ENCODE measurements around the gene IRS1. TPM values are rescaled to one million over a fixed set of nuclear protein-coding genes. Genes with fewer than 3 reads are reported as not detected.
A peak's percentile ranks its signal among the peaks of the same experiment; 100 is the strongest.

The IRS1 gene
- total RNA-seq, 1 donor from 2014 or later, result 11.3 TPM

GRCh38 chr2:226776104-226776503 lies 23.5 kb downstream of the IRS1 start:
- no peak for DNase-seq
- Histone ChIP-seq H3K27ac (no peak overlapping the region), H3K36me3 (no peaks in the 10 kb centered on the region), H3K4me3 (no peak overlapping the region), H3K27me3 (ENCODE audit: low read depth) (no peaks in the 10 kb centered on the region), H3K4me1 (peaks cover 29% of the 10 kb centered on the region), H3K9me3 (peaks cover 8% of the 10 kb centered on the region)
- intact Hi-C loops (cut with DNase I), result no loop called here
- no peak for ATAC-seq
- TF ChIP-seq CTCF (IDR thresholded peaks at IDR 0.05), result no peak

- intact Hi-C loops (cut with DNase I), result no loop called here
- TF ChIP-seq CTCF (IDR thresholded peaks at IDR 0.05), result no peak
- H3K27ac ChIP-seq, result no peak overlapping the region
- H3K27me3 ChIP-seq (ENCODE audit: low read depth), result no peaks in the 10 kb centered on the region
- H3K36me3 ChIP-seq, result no peaks in the 10 kb centered on the region
- no peak for DNase-seq
- H3K4me1 ChIP-seq, result peaks cover 30% of the 10 kb centered on the region
- H3K9me3 ChIP-seq, result peaks cover 8% of the 10 kb centered on the region
- ATAC-seq, result no peak
- no peak overlapping the region for H3K4me3 ChIP-seq
These were observed 24.5 kb downstream of the IRS1 start for GRCh38 chr2:226775032-226775509.

DNA sequence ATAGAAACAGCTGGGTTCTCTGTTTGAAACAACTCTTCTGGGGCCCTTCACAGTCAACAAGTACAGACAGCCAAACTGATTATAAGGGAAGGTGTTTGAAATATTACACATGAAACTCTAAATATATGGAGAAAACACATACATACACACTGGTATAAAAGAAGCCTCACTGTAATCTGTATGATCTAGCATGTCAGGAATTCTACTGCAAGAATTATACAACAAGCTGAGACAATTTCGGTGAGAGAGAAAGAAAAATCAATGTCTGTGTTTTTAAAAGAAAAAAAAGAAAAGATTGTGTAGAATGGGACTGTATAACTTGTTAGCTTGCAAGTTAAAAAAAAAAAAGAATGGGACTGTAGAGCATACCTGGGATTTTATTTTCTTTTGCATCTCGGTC lies 26.3 kb downstream of the IRS1 start:
- H3K27me3 ChIP-seq (ENCODE audit: low read depth), result no peaks in the 10 kb centered on the region
- H3K4me1 ChIP-seq, result peaks cover 30% of the 10 kb centered on the region
- DNase-seq (no peak), ATAC-seq (no peak)
- intact Hi-C loops (cut with DNase I), result no loop called here
- H3K4me3 ChIP-seq, result no peak overlapping the region
- no peak overlapping the region for H3K27ac ChIP-seq
- peaks cover 8% of the 10 kb centered on the region for H3K9me3 ChIP-seq
- TF ChIP-seq CTCF (IDR thresholded peaks at IDR 0.05), result no peak
- no peaks in the 10 kb centered on the region for H3K36me3 ChIP-seq

DNA sequence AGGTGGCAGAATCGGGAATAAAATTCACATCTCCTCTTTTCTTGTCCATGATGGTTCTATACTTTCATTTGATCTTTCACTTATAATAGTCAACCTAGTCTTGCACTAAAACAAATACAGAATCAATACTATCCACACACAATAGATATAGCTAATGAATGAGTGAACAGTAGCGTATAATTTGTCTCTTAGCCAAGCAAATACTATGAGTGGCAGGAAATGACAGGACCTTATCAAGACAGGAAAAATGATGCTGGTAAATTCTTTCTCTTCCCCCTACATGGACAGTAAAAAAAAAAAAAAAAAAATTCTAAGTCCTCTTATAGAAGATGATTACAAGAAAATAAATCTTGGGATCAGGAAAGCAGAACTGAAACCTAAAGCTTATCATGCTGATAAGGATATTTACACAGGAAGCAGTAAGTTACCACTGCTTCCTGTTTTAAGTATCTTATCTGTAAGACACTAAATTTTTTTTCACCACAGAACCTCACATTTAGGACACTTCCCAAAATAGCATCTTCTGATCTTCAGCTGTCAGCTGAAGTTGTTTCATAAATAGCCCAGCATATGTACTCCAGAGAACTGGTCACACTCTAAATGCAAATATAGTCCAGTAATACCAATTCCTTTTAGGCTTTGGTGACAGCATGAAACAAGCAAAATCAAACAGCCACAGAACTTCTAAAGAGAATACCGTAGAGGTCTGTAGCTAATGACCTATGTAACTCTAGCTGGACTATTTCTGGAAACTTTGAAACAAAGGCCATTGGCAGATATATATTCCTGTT lies 27.0 kb downstream of the IRS1 start:
- Histone ChIP-seq H3K27me3 (ENCODE audit: low read depth) (no peaks in the 10 kb centered on the region), H3K4me1 (peaks cover 30% of the 10 kb centered on the region), H3K9me3 (peaks cover 8% of the 10 kb centered on the region), H3K4me3 (no peak overlapping the region), H3K27ac (no peak overlapping the region), H3K36me3 (no peaks in the 10 kb centered on the region)
- no peak for TF ChIP-seq CTCF (IDR thresholded peaks at IDR 0.05)
- intact Hi-C loops (cut with DNase I), result no loop called here
- DNase-seq (no peak), ATAC-seq (peak; percentile 51 to 55)

GRCh38 chr2:226771067-226771466 lies 28.6 kb downstream of the IRS1 start:
- peaks cover 8% of the 10 kb centered on the region for H3K9me3 ChIP-seq
- no peak for DNase-seq
- no peaks in the 10 kb centered on the region for H3K36me3 ChIP-seq
- no peak for TF ChIP-seq CTCF (IDR thresholded peaks at IDR 0.05)
- ATAC-seq, result no peak
- intact Hi-C loops (cut with DNase I), result no loop called here
- peaks cover 30% of the 10 kb centered on the region for H3K4me1 ChIP-seq
- H3K27ac ChIP-seq, result no peak overlapping the region
- H3K4me3 ChIP-seq, result no peak overlapping the region
- no peaks in the 10 kb centered on the region for H3K27me3 ChIP-seq (ENCODE audit: low read depth)
